ENCODE measurements around the gene UBE3B.

The UBE3B gene

DNA sequence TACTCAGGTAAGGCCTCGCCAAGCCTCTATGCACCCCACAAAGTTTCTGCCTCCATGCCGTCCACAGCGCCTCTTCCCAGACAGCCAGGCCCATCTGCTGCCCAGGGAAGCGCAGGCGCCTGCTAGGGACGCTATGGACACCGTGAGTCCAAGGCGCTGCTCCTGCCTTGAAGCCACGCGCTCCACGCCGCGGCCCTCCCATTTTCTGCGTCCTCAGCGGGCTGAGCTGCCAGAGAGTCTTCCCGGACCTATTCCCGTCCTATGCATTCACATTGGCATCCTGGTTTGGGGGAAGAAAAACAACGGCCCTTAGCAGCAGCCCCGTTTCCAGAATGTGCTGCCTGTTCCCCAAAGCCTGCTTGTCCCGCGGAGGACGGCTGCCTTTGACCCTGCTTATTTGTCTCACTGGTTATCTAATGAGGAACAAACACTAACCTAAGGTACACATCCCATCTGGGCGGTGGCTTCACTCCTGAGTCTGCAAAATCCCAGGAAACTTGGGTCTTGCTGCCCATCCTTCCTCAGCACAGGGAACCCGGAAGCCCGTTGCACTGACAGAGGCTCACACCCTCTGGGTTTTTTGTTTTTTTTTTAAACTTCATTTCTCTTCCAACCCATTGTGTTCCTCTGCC is 57.9 kb downstream of the UBE3B start:
- DNase-seq = no peak

DNA sequence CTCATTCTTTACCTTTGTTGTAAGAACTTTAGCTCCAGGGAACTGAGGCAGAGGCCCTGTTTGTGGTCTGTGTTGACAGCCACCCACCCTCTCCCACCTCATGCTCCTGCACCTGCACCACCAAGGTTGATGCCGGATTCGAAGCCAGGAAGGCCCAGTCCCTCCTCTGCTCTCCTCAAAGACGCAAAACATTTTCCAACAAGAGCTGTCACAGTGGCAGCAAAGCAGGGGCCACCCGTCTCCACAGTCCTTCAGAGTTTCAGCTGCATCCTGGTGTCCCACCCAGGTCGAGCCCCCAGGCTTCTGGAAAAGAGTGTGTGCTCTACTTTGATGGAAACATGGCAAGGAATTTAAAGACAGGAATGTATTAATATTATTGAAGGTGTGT is 58.4 kb downstream of the UBE3B start:
- no peak for DNase-seq

DNA sequence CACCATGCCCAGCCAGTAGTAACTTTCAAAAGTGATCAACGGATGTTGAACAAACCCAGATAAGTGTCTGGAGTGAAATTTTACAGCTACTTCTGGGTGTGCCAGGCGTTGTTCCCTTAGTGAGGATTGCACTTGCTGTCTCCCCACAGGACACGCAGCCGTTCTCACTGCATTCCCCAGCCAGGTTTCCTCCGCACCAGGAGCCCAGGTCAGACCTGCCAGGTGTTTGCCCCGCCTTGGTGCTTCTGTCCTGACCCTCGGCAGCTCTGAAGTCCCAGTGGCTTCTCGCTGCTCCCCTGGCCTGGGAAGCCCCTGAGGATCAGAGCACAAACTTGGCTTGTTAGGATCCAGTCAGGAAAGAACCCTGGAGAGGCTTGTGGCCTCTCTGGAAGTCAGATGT is 59.7 kb downstream of the UBE3B start:
- DNase-seq = no peak

DNA sequence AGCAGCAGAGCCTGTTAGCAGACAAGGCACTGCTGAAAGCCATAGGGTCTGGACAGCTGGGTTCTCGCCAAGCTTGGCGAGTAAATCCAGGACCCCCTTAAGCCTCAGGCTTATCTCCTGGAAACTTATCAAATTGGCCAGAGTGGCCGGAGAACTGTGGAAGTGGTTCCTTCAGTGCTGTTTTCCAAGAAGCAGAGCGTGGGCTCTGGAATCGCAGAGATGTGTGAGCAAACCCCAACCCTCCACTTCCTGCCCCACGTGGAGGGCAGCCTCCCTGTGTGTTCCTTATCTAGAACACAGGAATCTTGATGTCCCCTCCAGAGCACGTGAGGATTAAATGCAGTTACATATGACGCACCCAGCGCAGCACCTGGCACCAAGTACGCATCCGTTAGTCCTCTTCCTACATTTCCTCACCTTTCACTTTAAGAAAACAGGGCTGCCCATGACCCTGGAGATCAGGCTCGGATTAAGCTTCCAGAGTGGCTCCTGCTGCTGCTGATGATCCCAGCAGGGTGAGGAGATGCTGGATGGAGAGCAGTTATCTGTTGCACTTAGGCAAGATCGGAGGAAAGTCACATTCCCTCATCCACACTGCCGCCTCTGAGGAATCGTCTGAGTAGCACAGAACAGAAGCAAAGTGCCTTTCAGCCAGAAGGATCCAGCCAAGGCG is 60.9 kb downstream of the UBE3B start:
- DNase-seq = no peak

DNA sequence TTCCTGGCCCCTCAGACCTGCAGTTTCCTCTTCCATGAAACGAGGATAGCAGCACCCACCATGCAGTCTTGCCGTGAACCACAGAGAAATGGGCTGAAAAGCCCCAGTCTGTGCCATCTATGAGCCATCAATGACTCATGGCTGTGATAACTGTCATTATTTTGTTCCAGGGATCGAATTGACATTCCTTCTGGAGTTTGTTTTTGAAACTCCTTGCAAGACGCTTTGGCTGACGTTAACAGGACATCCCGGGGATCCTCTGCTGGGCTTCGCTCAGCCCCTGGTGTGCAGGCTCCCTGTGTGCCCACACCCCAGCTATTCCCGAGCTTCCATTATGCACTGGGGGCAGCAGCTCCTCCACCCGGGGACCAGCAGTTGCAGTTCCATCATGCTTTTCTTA is 62.1 kb downstream of the UBE3B start:
- no peak for DNase-seq

DNA sequence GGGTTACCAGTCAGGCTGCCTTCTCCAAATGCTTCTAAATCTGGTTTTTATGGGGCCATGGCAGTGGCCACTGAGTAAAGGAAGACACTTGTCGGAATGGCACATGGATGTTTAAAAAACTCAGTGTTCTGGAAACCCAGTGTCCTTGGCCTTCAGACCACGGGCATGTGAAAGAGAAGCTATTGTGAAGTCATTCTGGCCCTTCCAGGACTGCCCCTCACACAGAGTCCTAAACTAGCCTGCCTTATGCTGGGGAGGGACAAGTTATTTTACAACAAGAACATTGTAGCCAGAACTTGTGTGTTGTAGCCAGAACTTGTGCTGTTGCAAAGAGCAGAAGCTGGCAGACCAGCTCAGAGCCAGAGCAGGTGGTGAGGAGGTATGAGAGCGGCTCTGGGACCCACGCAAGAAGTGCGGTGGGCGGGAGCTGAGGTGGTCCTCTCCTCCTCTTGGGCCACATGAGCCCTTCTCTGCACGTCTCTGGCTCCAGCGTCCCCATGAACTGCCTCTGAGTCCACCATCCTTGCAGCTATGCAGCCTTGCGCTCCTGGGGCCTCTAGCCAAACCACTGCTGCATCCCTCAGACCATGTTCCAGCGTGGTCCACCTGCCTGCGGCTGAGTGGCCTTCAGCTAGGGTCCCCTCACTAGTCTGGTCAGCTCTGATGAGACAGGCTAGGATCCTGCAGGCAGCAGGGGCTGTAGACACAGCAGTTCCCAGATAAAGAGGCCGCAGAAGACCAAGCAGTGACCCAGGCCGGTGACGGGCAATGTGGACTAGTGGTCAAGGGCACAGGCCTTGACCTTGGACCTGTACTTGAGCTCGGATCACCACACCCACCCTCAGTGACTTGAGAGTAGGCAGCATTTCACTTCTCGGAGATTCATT is 63.3 kb downstream of the UBE3B start:
- DNase-seq = no peak

DNA sequence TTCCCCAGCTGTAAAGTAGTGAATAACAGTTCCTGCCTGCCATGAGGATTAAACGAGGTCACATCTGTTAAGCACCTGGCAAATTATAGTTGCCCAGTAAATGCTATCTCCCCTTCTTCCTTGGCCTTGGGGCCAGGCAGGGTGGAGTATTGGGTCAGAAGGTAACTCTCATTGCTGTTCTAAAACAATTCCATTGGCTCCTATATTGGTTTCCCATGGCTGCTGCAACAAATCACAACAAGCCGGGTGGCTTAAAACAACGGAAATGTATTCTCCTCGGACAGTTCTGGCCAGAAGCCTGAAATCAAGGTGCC is 63.9 kb downstream of the UBE3B start:
- no peak for DNase-seq

DNA sequence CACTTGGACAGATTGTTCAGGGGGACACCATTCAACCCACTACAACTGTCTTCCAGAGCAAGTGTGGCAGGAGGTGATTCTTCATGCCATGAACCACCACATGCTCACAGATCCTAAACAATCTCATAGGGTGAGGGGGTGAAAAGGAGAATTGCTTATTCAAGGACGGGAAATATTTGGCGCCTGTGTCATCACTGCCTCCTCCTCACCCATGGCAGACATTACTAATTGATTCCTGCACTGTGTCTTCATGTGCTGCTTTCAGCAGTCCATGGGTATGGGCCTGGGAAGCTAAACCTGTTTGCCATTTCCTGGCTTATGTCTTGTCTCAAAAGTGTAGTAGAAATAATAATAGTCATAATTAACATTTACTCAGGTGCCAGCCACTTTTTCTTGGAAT is 64.6 kb downstream of the UBE3B start:
- DNase-seq = no peak

DNA sequence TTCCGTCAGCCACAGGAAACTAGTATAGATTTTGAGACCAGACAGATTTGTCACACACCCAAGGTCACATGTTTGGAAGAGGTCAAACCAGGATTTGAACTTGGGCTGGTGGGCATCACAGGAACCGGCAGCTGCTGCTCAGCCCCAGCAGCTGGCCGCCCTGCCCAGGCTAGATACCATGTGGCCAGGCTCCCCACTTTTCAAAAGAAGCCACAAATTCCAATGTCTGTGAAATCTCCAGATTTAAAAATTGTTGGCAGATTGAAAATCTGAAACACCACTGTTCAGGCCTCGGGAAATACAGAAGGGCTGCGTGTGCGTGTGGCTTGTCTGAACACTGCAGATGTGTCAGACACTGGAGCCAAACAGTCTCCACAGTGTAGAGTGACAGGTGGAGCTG is 65.4 kb downstream of the UBE3B start:
- DNase-seq = no peak

DNA sequence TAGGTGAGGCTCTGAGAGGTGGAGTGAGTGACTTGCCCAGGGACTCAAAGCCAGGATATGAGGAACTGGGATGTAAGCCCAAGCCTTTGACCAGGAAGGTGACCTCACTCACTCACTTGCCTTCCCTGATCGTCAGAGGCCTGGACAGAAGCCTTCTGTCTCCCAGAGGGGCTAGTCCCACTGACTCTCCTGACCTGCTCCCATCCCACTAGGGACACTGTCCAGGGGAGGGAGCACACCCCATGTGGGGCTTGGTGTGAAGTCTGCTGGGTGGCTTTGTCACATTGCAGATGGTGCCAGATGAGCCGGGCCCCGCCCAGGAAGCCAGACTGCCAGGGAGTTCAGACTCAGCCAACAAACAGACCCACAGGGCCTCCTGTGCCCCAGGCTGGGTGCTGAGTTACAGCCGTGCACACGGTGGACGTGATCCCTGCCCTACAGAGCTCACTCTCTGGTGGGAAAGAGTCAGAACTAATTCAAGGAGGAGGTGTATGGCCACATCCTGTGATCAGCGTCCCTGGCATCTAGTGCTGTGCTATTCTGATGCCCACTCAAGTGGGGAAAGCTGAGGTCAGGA is 67.6 kb downstream of the UBE3B start:
- DNase-seq = no peak

DNA sequence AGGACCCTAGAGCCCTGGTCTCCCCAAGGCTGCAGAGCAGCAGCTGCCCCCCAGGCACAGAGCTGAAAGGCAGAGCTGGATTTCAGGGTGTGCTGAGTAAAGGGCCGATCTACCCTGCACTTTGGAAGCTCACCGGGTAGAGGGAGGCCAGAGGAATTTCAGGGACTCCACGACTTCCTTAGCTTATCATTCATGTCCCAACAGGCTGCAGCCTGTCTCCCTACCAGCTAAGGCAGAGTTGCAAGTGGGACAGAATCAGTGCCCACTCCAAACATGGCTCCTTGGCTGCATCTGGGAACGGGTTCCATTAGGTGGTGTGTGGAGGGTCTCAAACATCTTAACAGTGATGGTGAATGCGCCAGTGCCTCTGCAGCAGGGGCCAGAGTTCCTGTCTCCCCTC is 68.4 kb downstream of the UBE3B start:
- DNase-seq = no peak

DNA sequence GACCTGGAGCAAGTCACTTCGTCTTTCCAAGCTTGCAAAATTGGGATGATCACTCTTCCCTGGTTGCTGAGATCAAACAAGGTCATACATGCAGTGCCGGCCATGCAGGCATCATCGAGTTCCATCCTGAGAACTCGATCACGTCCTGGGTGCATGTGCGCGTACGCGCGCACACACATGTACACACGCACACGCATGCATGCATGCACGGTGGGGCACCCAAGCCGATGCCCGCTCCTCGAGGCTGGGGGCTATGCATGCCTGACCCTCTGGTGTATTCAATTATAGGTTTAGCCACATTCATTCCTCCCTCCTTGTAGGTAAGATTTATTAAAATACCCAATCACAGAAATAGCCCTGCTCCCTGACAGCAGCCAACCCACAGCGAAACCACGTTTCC is 69.9 kb downstream of the UBE3B start:
- no peak for DNase-seq

DNA sequence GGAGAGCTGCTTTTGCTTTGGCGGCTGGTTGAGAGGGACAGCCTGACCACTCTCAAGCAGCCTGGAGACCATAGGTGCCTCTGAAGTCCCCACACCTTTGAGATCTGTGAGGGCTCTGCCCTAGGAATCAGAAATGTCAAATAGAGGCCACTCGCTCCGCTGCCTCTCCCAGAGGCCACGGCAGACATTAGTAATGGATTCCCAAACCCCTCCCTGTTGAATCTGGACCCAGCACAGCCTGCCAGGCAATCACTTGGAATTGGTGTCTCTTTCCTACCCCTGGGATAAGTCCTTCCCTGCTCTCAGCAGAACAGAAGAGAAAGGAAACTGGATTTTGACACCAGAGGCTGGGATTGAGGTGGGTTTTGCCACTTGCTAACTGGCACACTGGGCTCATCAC is 70.8 kb downstream of the UBE3B start:
- DNase-seq = no peak

DNA sequence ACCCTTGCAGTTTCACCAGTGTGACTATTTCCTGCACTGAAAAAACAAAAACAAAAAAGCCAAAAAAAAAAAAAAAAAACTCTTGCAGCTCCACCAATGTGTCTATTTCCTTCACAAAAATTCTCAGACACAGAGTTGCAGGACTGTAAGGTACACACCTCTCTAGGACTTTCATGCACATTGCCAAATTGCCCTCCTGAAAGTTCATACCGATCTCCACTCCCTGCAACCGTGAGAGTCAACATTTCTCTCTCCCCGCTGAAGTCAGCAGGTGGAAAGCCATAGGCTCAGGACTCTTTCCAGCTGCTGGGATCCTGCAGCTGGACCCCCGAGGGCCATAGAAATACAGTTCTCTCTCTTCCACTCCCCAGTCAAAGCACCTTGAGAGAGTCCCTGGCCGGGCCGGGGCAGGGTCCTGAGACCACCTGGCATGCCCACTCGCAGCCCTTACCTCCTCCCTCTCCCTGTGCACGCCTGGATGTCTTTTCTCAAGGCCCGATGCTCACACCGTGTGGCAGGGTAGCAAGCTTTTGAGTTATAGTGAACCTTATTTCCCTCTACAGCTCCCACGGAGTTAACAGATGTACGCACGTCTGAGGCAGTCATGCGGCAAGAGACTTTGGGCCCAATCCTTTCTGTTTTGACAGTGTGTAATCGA is 72.3 kb downstream of the UBE3B start:
- no peak for DNase-seq

DNA sequence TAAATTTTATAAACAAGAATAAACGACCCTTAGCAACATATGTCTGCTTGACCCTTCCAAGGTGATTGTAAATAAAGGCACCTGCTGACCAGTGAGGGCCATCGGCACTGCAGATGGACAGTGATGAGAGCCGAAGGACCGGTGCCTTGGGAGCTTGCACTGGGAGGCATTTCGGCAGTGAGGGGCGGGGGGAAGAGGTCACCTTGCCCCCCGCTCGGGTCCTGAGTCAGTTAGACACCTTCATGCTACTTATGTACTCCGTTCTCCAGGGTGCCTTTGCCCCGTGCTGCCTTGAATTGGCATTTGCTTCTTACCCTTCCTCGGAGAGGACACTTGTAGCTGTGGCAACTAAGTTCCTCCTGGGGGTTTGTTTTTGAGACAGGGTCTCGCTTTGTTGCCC is 72.8 kb downstream of the UBE3B start:
- DNase-seq = no peak

DNA sequence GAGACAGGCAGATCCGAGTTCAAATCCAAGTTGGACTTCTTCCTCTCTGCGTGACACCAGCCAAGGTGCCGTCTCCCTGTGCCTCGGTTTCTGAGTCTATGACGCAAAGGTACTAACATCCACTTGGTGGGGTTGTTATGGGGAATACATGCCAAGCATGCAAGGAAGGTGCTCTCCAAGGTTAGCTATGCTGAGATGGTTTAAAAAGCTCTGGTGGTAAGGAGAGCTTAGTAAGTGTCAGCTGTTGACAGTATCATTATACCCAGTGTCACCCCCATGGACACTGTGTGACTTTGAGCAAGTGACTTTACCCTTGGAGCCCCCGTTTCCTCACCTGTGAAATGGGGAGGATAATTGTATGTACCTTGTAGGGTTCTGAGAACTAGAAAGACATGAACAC is 73.7 kb downstream of the UBE3B start:
- no peak for DNase-seq

DNA sequence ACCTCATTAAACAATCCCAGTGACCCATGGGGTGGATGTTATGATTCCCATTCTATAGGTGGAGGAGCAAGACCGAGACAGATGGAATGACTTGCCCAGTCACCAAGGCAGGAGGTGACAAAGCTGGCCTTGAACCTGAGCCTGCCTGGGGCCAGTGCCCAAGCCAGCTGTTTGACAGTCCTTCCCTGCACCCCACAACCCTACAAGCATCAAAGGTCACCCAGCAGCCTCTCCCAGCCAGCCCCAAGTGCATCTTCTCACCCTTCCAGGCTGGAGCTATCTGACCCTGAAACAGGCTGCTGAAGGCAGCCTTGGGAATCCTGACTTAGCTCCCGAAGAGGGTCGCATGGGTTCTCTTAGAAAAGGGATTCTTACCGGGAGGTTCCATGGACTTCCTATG is 75.5 kb downstream of the UBE3B start:
- no peak for DNase-seq

DNA sequence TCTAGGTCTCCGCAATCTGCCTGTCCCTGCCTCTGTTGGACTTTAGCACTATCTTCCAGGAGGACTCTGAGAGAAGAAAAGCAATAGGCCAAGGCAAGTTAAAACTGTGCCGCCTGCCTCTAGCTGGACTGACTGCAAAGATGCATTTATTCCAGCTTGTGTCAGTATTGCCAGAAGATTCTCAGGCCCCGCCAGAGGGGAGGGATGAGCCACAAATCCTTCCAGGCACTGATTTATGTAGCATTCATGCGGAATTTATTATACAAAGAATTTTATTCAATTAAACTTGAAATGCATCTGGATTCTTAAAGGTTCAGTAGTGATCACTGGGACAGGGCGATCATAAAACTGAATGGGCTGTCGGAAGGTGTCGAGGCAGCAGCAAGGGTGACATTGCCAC is 76.0 kb downstream of the UBE3B start:
- DNase-seq = no peak

DNA sequence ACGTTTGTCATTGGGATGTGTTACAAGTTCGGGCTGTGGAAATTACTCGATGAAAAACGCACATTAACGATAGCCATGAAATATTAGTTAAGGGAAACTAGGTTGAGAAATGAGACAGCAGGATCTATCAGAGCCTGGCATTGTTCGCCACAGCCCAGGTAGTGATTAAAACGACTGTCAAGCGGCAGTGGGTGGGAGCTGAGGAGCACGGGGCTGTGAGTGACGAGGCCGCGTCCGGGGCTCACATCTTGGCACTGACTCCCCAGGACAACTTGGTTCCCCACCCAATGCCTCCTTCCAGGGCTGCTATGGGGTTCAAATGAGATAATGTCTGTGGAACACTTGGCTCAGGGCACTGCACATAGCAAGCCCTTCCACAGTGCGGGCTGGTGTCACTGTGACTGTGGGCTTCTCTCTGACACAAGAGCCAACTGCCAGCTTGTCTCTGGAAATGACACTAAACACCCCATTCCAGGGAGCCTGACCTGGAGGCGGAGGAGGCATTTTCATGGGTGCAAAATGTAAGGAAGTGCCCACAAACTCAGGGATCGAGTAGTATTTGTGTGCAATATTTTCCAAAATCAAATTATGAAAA is 76.6 kb downstream of the UBE3B start:
- no peak for DNase-seq

DNA sequence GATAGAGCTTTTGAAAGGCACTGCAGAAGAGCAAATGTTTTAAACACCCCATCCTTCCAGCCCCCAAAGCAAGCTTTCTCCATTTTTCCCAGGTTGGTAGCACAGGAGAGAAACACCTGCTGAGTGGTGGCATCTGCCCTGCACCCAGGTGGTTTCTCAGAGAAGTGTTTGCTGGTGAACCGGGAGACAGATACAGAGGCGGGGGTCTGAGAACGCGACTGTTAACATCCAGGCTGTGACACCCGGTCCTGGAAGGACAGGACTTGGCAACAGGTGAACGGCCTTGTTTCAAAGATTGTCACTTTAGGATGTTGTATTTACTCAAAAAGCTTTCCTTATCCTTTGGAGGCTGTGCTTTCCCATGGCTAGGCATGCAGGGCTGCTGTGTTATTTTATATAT is 77.3 kb downstream of the UBE3B start:
- DNase-seq = no peak

DNA sequence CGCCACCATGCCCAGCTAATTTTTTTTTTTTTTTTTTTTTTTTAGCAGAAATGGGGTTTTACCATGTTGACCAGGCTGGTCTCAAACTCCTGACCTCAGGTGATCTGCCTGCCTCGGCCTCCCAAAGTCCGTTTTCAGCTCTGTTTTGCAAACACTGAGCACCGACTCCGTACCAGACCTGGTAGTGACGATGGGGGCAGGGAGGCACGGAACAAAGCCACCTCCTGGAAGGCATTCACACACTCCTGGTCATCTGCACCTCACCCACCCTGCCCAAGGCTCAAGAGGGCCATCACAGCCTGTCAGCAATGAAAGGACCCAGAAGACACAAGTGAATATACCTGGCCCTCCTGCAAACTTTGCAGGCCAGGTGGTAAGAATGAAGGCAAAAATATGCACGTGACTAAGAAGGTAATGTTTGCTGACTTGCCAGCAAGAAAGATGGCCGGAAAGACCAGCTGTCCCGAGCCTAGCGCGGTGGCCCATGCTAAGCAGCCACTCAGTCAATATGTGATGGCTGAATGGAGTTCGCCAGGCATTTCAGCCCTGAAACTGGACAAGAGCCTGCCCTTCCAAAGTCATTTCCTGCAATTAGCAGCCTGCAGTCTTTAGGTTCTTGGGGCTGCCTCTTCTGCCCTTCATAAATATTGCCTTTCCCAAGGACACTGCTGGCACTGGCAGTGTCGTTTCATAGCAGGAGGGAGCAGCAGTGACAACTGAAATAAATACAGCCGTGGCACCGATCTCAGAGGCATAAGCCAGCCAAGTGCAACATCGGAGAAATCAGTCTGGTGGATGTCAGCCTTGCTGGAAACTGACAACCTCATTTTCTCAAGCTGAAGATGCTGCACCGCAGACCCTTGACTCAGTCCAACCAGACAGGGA is 78.2 kb downstream of the UBE3B start:
- no peak for DNase-seq

DNA sequence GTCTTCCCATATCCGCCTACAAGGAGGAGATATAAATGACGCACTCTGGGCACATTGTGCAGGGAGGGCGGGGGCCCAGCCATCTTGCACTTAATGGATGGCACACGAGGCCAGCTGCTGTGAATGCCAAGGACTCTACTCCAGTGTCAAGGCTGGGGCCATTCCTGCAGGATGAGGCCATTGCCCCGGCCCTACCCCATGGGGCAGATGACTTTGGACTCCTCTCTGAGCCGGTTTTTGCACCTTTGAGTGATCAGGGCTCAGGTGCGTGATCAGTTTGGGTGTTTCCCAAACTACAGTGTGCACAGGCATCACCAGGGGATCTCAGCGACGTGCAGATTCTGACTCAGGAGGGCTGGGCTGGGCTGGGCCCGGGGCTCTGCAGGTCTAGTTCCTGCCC is 79.8 kb downstream of the UBE3B start:
- DNase-seq = no peak
